PC-9 (cell line): Measurements from ENCODE around the gene MPZL2.

Experiments used
- EZH2 ChIP-seq: fragments of 200-600 bp; sonication (generic); IDR thresholded peaks from 2 replicates; pipeline ENCODE4 v1.8.0; 2017; ENCODE audit warnings: antibody characterized with exemption, low read depth
- TF ChIP-seq, protein P1 (sequence below): fragments of 200-600 bp; sonication (generic); conservative IDR thresholded peaks from 2 replicates; pipeline ENCODE4 v1.6.1; 2017; ENCODE audit warnings: mixed run types, antibody characterized with exemption, mild to moderate bottlenecking, moderate library complexity

DNA sequence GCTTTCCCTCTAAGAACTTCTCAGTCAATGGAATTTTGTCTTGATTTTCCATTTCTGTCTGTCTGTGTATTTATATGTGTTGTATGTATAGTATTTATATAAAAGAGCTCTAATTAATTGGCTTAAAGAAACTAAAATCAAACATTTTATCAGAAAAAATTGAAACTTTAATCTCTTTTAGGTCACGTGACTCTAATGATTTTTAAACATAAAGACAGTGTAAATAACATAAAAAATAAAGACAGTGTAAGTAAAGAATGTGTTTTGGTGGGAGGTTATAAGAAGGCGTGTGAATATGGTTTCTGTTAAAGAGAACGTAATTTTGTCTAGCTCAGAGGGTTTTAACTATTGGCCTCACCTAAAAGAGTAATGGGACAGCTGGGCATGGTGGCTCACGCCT, 41.7 kb downstream of the MPZL2 start:
- TF ChIP-seq, protein P1, sequence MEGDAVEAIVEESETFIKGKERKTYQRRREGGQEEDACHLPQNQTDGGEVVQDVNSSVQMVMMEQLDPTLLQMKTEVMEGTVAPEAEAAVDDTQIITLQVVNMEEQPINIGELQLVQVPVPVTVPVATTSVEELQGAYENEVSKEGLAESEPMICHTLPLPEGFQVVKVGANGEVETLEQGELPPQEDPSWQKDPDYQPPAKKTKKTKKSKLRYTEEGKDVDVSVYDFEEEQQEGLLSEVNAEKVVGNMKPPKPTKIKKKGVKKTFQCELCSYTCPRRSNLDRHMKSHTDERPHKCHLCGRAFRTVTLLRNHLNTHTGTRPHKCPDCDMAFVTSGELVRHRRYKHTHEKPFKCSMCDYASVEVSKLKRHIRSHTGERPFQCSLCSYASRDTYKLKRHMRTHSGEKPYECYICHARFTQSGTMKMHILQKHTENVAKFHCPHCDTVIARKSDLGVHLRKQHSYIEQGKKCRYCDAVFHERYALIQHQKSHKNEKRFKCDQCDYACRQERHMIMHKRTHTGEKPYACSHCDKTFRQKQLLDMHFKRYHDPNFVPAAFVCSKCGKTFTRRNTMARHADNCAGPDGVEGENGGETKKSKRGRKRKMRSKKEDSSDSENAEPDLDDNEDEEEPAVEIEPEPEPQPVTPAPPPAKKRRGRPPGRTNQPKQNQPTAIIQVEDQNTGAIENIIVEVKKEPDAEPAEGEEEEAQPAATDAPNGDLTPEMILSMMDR, result no peak
- TF ChIP-seq EZH2, result no peak
